Measurements from ENCODE around the gene ARL6IP5. TPM values are rescaled to one million over a fixed set of nuclear protein-coding genes. Genes with fewer than 3 reads are reported as not detected.
A peak's percentile ranks its signal among the peaks of the same experiment; 100 is the strongest.

ARL6IP5 gene
- total and polyA plus RNA-seq, 2 of the 13 experiments (the other 11 are each of a cell fraction or from before 2014, with no cell fraction given): 23.7 to 29.6 TPM

DNA sequence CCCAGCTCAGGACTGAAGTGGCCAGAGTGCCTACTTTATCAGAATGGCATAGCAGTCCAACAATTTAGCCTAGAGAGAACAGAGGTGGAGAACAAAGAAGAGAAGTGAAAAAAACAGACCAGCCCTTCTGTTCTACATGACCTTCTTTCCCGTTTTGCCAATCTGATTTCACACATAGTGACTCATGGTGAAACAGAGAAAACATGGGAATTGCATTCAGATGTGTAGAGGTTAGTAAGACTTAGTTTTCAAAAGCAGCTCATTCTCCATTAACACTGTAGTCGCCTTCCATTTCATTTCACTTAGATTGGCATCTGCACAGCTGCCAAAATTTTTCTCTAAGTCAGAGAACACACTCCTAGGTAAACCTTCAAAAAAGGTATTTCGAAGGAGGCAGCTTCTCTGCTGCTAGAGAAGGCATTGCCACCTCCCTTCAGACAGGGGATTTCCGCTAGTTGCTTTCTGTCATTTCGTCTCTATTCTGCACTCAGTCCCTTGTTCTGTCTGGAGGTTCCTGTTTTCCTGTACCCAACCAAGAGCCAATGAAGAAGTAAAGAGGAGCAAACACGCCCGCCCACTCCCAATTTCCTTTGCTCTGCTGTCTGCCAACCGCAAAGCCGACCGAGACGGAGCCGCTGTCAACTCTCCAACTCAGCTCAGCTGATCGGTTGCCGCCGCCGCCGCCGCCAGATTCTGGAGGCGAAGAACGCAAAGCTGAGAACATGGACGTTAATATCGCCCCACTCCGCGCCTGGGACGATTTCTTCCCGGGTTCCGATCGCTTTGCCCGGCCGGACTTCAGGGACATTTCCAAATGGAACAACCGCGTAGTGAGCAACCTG, at the start of gene ARL6IP5 (continued):
- TF ChIP-seq, protein P1, sequence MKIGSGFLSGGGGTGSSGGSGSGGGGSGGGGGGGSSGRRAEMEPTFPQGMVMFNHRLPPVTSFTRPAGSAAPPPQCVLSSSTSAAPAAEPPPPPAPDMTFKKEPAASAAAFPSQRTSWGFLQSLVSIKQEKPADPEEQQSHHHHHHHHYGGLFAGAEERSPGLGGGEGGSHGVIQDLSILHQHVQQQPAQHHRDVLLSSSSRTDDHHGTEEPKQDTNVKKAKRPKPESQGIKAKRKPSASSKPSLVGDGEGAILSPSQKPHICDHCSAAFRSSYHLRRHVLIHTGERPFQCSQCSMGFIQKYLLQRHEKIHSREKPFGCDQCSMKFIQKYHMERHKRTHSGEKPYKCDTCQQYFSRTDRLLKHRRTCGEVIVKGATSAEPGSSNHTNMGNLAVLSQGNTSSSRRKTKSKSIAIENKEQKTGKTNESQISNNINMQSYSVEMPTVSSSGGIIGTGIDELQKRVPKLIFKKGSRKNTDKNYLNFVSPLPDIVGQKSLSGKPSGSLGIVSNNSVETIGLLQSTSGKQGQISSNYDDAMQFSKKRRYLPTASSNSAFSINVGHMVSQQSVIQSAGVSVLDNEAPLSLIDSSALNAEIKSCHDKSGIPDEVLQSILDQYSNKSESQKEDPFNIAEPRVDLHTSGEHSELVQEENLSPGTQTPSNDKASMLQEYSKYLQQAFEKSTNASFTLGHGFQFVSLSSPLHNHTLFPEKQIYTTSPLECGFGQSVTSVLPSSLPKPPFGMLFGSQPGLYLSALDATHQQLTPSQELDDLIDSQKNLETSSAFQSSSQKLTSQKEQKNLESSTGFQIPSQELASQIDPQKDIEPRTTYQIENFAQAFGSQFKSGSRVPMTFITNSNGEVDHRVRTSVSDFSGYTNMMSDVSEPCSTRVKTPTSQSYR (CRISPR knock-in tag; IDR thresholded peaks at IDR 0.05; ENCODE audit: borderline replicate concordance): peak; percentile 34; the same call in 1 of the 2 replicates
- TF ChIP-seq ZBTB7B (CRISPR knock-in tag; IDR thresholded peaks at IDR 0.05) (peak; percentile 14; the same call in 1 of the 2 replicates), ZNF136 (CRISPR knock-in tag; IDR thresholded peaks at IDR 0.05; ENCODE audit: low read depth) (no peak), TSC22D2 (CRISPR knock-in tag; IDR thresholded peaks at IDR 0.05; ENCODE audit: borderline replicate concordance) (no peak), ZNF724P (CRISPR knock-in tag; IDR thresholded peaks at IDR 0.05; ENCODE audit: borderline replicate concordance) (no peak; the same call in 1 of the 2 replicates), TEAD3 (CRISPR knock-in tag; optimal IDR thresholded peaks at IDR 0.05; ENCODE audit: borderline replicate concordance) (peak; percentile 40), GABPB1 (CRISPR knock-in tag; IDR thresholded peaks at IDR 0.05) (peak; percentile 60), JDP2 (CRISPR knock-in tag; IDR thresholded peaks at IDR 0.05; ENCODE audit: borderline replicate concordance) (no peak), ERF (CRISPR knock-in tag; IDR thresholded peaks at IDR 0.05) (peak; percentile 37; the same call in 1 of the 2 replicates), RARA (CRISPR knock-in tag; IDR thresholded peaks at IDR 0.05) (peak; percentile 21; the same call in 1 of the 2 replicates), RBFOX2 (IDR thresholded peaks at IDR 0.05; ENCODE audit: low read depth, low read length) (no peak), ZNF879 (CRISPR knock-in tag; IDR thresholded peaks at IDR 0.05) (no peak), CBX5 (CRISPR knock-in tag; IDR thresholded peaks at IDR 0.05; ENCODE audit: borderline replicate concordance) (peak; percentile 65; the same call in 1 of the 2 replicates)
- TF ChIP-seq, protein P2, sequence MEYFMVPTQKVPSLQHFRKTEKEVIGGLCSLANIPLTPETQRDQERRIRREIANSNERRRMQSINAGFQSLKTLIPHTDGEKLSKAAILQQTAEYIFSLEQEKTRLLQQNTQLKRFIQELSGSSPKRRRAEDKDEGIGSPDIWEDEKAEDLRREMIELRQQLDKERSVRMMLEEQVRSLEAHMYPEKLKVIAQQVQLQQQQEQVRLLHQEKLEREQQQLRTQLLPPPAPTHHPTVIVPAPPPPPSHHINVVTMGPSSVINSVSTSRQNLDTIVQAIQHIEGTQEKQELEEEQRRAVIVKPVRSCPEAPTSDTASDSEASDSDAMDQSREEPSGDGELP (IDR thresholded peaks at IDR 0.05; ENCODE audit: borderline replicate concordance, low read depth): peak; percentile 99
- TF ChIP-seq, protein P3, sequence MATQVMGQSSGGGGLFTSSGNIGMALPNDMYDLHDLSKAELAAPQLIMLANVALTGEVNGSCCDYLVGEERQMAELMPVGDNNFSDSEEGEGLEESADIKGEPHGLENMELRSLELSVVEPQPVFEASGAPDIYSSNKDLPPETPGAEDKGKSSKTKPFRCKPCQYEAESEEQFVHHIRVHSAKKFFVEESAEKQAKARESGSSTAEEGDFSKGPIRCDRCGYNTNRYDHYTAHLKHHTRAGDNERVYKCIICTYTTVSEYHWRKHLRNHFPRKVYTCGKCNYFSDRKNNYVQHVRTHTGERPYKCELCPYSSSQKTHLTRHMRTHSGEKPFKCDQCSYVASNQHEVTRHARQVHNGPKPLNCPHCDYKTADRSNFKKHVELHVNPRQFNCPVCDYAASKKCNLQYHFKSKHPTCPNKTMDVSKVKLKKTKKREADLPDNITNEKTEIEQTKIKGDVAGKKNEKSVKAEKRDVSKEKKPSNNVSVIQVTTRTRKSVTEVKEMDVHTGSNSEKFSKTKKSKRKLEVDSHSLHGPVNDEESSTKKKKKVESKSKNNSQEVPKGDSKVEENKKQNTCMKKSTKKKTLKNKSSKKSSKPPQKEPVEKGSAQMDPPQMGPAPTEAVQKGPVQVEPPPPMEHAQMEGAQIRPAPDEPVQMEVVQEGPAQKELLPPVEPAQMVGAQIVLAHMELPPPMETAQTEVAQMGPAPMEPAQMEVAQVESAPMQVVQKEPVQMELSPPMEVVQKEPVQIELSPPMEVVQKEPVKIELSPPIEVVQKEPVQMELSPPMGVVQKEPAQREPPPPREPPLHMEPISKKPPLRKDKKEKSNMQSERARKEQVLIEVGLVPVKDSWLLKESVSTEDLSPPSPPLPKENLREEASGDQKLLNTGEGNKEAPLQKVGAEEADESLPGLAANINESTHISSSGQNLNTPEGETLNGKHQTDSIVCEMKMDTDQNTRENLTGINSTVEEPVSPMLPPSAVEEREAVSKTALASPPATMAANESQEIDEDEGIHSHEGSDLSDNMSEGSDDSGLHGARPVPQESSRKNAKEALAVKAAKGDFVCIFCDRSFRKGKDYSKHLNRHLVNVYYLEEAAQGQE (IDR thresholded peaks at IDR 0.05; ENCODE audit: borderline replicate concordance in 1 of 2, low read depth in 1 of 2, low read length in 2 of 2): no peak
- TF ChIP-seq, protein P4, sequence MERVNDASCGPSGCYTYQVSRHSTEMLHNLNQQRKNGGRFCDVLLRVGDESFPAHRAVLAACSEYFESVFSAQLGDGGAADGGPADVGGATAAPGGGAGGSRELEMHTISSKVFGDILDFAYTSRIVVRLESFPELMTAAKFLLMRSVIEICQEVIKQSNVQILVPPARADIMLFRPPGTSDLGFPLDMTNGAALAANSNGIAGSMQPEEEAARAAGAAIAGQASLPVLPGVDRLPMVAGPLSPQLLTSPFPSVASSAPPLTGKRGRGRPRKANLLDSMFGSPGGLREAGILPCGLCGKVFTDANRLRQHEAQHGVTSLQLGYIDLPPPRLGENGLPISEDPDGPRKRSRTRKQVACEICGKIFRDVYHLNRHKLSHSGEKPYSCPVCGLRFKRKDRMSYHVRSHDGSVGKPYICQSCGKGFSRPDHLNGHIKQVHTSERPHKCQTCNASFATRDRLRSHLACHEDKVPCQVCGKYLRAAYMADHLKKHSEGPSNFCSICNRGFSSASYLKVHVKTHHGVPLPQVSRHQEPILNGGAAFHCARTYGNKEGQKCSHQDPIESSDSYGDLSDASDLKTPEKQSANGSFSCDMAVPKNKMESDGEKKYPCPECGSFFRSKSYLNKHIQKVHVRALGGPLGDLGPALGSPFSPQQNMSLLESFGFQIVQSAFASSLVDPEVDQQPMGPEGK (CRISPR knock-in tag; IDR thresholded peaks at IDR 0.05): 0 out of 2 replicates have a peak, but pooled peaks have one; percentile 6
- TF ChIP-seq, protein P5, sequence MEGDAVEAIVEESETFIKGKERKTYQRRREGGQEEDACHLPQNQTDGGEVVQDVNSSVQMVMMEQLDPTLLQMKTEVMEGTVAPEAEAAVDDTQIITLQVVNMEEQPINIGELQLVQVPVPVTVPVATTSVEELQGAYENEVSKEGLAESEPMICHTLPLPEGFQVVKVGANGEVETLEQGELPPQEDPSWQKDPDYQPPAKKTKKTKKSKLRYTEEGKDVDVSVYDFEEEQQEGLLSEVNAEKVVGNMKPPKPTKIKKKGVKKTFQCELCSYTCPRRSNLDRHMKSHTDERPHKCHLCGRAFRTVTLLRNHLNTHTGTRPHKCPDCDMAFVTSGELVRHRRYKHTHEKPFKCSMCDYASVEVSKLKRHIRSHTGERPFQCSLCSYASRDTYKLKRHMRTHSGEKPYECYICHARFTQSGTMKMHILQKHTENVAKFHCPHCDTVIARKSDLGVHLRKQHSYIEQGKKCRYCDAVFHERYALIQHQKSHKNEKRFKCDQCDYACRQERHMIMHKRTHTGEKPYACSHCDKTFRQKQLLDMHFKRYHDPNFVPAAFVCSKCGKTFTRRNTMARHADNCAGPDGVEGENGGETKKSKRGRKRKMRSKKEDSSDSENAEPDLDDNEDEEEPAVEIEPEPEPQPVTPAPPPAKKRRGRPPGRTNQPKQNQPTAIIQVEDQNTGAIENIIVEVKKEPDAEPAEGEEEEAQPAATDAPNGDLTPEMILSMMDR (CRISPR knock-in tag; IDR thresholded peaks at IDR 0.05): no peak

Measured in HepG2 (cell line).